HG03469 (cell line): ENCODE data around the gene AGAP3.

ENCODE experiments used
- ATAC-seq: cut with Tn5 transposase; IDR thresholded peaks from one replicate; pipeline ENCODE4 v1.9.1; 2021; ENCODE audit warnings: mild to moderate bottlenecking, moderate library complexity, moderate number of reproducible peaks; ENCODE audit not compliant: unreplicated experiment

AGAP3 gene

GRCh38 chr7:151073990-151074389, 12.3 kb upstream of the AGAP3 start:
- ATAC-seq: no peak

GRCh38 chr7:151074817-151075661, 11.2 kb upstream of the AGAP3 start:
- ATAC-seq: no peak

GRCh38 chr7:151075662-151075971, 10.7 kb upstream of the AGAP3 start:
- no peak for ATAC-seq

GRCh38 chr7:151075978-151076426, 10.3 kb upstream of the AGAP3 start:
- no peak for ATAC-seq

GRCh38 chr7:151076863-151077704, 9.2 kb upstream of the AGAP3 start:
- ATAC-seq: no peak

GRCh38 chr7:151077705-151078232, 8.5 kb upstream of the AGAP3 start:
- ATAC-seq: no peak

GRCh38 chr7:151078233-151079040, 7.8 kb upstream of the AGAP3 start:
- no peak for ATAC-seq

GRCh38 chr7:151079199-151079910, 6.9 kb upstream of the AGAP3 start:
- ATAC-seq: no peak

GRCh38 chr7:151080067-151080521, 6.2 kb upstream of the AGAP3 start:
- ATAC-seq: no peak

GRCh38 chr7:151080522-151081169, 5.6 kb upstream of the AGAP3 start, which contains the start of gene FASTK:
TSS of gene FASTK (minus strand) at chr7:151080809. CDS start at chr7:151080766, 43 bp downstream.
- peak; percentile 60 for ATAC-seq

GRCh38 chr7:151081170-151082101, 4.8 kb upstream of the AGAP3 start:
- no peak for ATAC-seq

GRCh38 chr7:151082141-151083070, 3.9 kb upstream of the AGAP3 start:
- no peak for ATAC-seq

- ATAC-seq: peak; percentile 33
Measured at GRCh38 chr7:151083071-151083823, 3.0 kb upstream of the AGAP3 start, which contains the start of gene TMUB1. TSS of gene TMUB1 (minus strand) at chr7:151083493. CDS start at chr7:151082563, 930 bp downstream.

GRCh38 chr7:151083824-151084160, 2.5 kb upstream of the AGAP3 start:
- ATAC-seq: no peak

GRCh38 chr7:151085329-151085690, 965 bp upstream of the AGAP3 start:
- no peak for ATAC-seq

GRCh38 chr7:151086802-151087244, 548 bp downstream of the AGAP3 start:
- no peak for ATAC-seq
